H9 (cell line): ENCODE measurements around the gene ADAMTS3. TPM values are rescaled to one million over a fixed set of nuclear protein-coding genes. Genes with fewer than 3 reads are reported as not detected.
A peak's percentile ranks its signal among the peaks of the same experiment; 100 is the strongest.

ENCODE experiments used
- DNase-seq: peaks from one replicate; pipeline ENCODE4 v3.0.0-alpha.2; 2017
- H2AFZ ChIP-seq: one replicate; pipeline ENCODE4 v1.6.1; 2013; ENCODE audit warnings: mild to moderate bottlenecking, low read length, control low read depth, moderate library complexity
- H2AK5ac ChIP-seq: 2 replicates; pipeline ENCODE4 v1.6.1; 2013; ENCODE audit warnings: low read length, control low read depth, mixed read lengths; ENCODE audit not compliant: insufficient read length
- H2BK120ac ChIP-seq: one replicate; pipeline ENCODE4 v1.6.1; 2013; ENCODE audit warnings: low read depth, mild to moderate bottlenecking, low read length, control low read depth, inconsistent platforms; ENCODE audit not compliant: poor library complexity, severe bottlenecking
- H2BK12ac ChIP-seq: 2 replicates; pipeline ENCODE4 v1.6.1; 2013; ENCODE audit warnings: low read length, control low read depth, mixed read lengths, low read depth; ENCODE audit not compliant: insufficient read length
- H2BK15ac ChIP-seq: 2 replicates; pipeline ENCODE4 v1.6.1; 2013; ENCODE audit warnings: low read depth, low read length, control low read depth
- H2BK20ac ChIP-seq: one replicate; pipeline ENCODE4 v1.6.1; 2013; ENCODE audit warnings: low read depth, mild to moderate bottlenecking, low read length, control low read depth, inconsistent platforms; ENCODE audit not compliant: poor library complexity, severe bottlenecking
- H2BK5ac ChIP-seq: 2 replicates; pipeline ENCODE4 v1.6.1; 2013; ENCODE audit warnings: low read length, control low read depth, mixed read lengths; ENCODE audit not compliant: insufficient read length
- H3K14ac ChIP-seq: 2 replicates; pipeline ENCODE4 v1.6.1; 2013; ENCODE audit warnings: low read length, control low read depth; ENCODE audit not compliant: insufficient read depth
- H3K18ac ChIP-seq: 2 replicates; pipeline ENCODE4 v1.6.1; 2013; ENCODE audit warnings: low read depth, mild to moderate bottlenecking, mixed read lengths, low read length, control low read depth; ENCODE audit not compliant: insufficient read length
- H3K23ac ChIP-seq: 2 replicates; pipeline ENCODE4 v1.6.1; 2013; ENCODE audit warnings: low read length, control low read depth, mixed read lengths, low read depth; ENCODE audit not compliant: insufficient read length
- H3K23me2 ChIP-seq: 2 replicates; pipeline ENCODE4 v1.6.1; 2013; ENCODE audit warnings: low read depth, mild to moderate bottlenecking, mixed read lengths, low read length, control low read depth; ENCODE audit not compliant: insufficient read length, poor library complexity, severe bottlenecking
- H3K27ac ChIP-seq: 2 replicates; pipeline ENCODE4 v1.5.1; 2013; ENCODE audit warnings: low read length, control low read depth, mixed read lengths, low read depth; ENCODE audit not compliant: insufficient read length
- H3K27me3 ChIP-seq: 2 replicates; pipeline ENCODE4 v1.6.1; 2013; ENCODE audit warnings: low read length, control low read depth, inconsistent platforms; ENCODE audit not compliant: insufficient read depth
- H3K4ac ChIP-seq: 2 replicates; pipeline ENCODE4 v1.6.1; 2013; ENCODE audit warnings: low read depth, mild to moderate bottlenecking, control low read depth, inconsistent platforms, low read length, moderate library complexity
- H3K4me1 ChIP-seq: 2 replicates; pipeline ENCODE4 v1.6.1; 2013; ENCODE audit warnings: low read length, control low read depth, inconsistent platforms; ENCODE audit not compliant: insufficient read depth
- H3K4me2 ChIP-seq: 2 replicates; pipeline ENCODE4 v1.6.1; 2013; ENCODE audit warnings: low read length, control low read depth, mixed read lengths; ENCODE audit not compliant: insufficient read length, insufficient read depth
- H3K56ac ChIP-seq: 2 replicates; pipeline ENCODE4 v1.6.1; 2013; ENCODE audit warnings: low read depth, mild to moderate bottlenecking, mixed read lengths, low read length, control low read depth; ENCODE audit not compliant: insufficient read length
- H3K79me1 ChIP-seq: 2 replicates; pipeline ENCODE4 v1.6.1; 2013; ENCODE audit warnings: low read depth, mild to moderate bottlenecking, moderate library complexity, low read length, control low read depth, inconsistent platforms; ENCODE audit not compliant: insufficient read depth, poor library complexity, severe bottlenecking
- H3K79me2 ChIP-seq: 2 replicates; pipeline ENCODE4 v1.6.1; 2013; ENCODE audit warnings: low read length, control low read depth, inconsistent platforms; ENCODE audit not compliant: insufficient read depth
- H3K9ac ChIP-seq: 2 replicates; pipeline ENCODE4 v1.6.1; 2013; ENCODE audit warnings: low read length, control low read depth, mixed read lengths; ENCODE audit not compliant: insufficient read length; ENCODE audit errors: extremely low read depth
- H3K9me3 ChIP-seq: one replicate; pipeline ENCODE4 v1.6.1; 2013; ENCODE audit warnings: low read depth, low read length, inconsistent platforms; ENCODE audit not compliant: control insufficient read depth
- H3T11ph ChIP-seq: one replicate; pipeline ENCODE4 v1.6.1; 2013; ENCODE audit warnings: mild to moderate bottlenecking, low read length, control low read depth, inconsistent platforms
- H4K20me1 ChIP-seq: one replicate; pipeline ENCODE4 v1.6.1; 2013; ENCODE audit not compliant: control insufficient read depth, insufficient read length, insufficient read depth
- H4K5ac ChIP-seq: 2 replicates; pipeline ENCODE4 v1.6.1; 2013; ENCODE audit warnings: low read depth, mild to moderate bottlenecking, mixed read lengths, low read length, control low read depth; ENCODE audit not compliant: insufficient read length
- H4K8ac ChIP-seq: replicated peaks from 2 replicates; pipeline ENCODE4 v1.6.1; 2013; ENCODE audit warnings: low read length, control low read depth, mixed read lengths, low read depth; ENCODE audit not compliant: insufficient read length
- H4K91ac ChIP-seq: 2 replicates; pipeline ENCODE4 v1.6.1; 2013; ENCODE audit warnings: low read depth, mild to moderate bottlenecking, moderate library complexity, mixed read lengths, low read length, control low read depth; ENCODE audit not compliant: insufficient read length
- H3K27ac Mint-ChIP-seq, 3 experiments: 2 replicates in 2 of 3; 3 replicates in 1 of 3; pipeline ENCODE4 v1.8.0; 2020 to 2021; ENCODE audit warnings: mixed read lengths in 3 of 3, mild to moderate bottlenecking in 1 of 3, moderate library complexity in 1 of 3
- H3K27me3 Mint-ChIP-seq: 2 replicates; pipeline ENCODE4 v1.8.0; 2021; ENCODE audit warnings: low read depth, mild to moderate bottlenecking, moderate library complexity, mixed read lengths
- H3K36me3 Mint-ChIP-seq, 3 experiments: 2 replicates in 2 of 3; 3 replicates in 1 of 3; pipeline ENCODE4 v1.8.0; 2020 to 2021; ENCODE audit warnings: low read depth in 3 of 3, mixed read lengths in 3 of 3; ENCODE audit not compliant: insufficient read depth in 1 of 3
- H3K4me1 Mint-ChIP-seq, 2 experiments: 2 replicates each; pipeline ENCODE4 v1.8.0; 2020; ENCODE audit warnings: mixed read lengths in 2 of 2
- H3K4me3 Mint-ChIP-seq, 2 experiments: 2 replicates in 1 of 2; 3 replicates in 1 of 2; pipeline ENCODE4 v1.8.0; 2020 to 2021; ENCODE audit warnings: mild to moderate bottlenecking in 2 of 2, mixed read lengths in 2 of 2, moderate library complexity in 1 of 2
- H3K9me3 Mint-ChIP-seq, 2 experiments: 2 replicates in 1 of 2; 3 replicates in 1 of 2; pipeline ENCODE4 v1.8.0; 2020; ENCODE audit warnings: mild to moderate bottlenecking in 2 of 2, mixed read lengths in 2 of 2, moderate library complexity in 1 of 2
- WGBS: extraction: QIAGEN DNeasy Blood & Tissue Kit; methylation state at CpG from one replicate; pipeline ENCODE4 v1.1.7; 2013; ENCODE audit warnings: missing lambda C conversion rate, low lambda C conversion rate, mixed read lengths; ENCODE audit not compliant: insufficient read length; ENCODE audit errors: extremely low coverage; 5-methylcytosine and 5-hydroxymethylcytosine counted together
- total RNA-seq: library from RNA; stranded (reverse); gene quantifications from 2 replicates; pipeline ENCODE4 v1.2.1, GENCODE V29; 2021
- TF ChIP-seq, protein P1 (sequence below): fragments of 200-600 bp; sonication (generic); conservative IDR thresholded peaks from 3 replicates; pipeline ENCODE4 v1.8.0; 2021; ENCODE audit warnings: antibody characterized with exemption, mild to moderate bottlenecking

The ADAMTS3 gene
- total RNA-seq, 1 experiment from 2014 or later = 1.1 TPM

DNA sequence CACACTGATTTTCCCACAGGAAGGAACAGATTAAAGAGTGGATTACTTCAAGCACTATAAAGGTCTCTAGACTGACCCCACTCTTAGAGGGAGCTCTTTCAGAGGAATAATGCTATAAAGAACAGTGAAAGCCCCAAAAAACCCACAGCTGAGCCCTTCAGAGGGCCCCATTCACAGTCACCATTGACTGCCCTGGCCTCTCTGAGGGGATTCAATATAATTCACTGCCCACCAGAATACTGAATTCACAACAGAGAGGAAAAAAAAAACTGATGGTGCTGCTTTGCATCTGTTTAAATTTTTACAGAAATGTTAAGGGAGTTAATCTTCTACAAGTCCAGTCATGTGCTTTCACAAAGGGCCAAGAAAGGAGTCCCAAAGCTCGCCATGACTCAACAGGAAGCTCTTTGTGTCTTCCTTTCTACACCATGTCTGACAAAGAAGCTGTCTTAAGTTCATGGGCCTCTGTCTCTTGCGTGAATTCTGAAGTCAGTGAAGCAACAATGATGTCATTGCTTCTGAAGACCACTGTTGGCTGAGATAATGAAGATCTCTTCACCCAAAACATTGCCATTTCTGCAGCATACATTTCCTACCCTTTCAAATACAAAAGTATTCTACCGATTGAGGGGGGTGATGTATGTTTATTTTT, 174.9 kb downstream of the ADAMTS3 start:
- H3K27ac Mint-ChIP-seq = peak overlapping the region in 2 of 3 experiments; percentile 53 to 86; a peak in 4 of 7 replicates
- no peak overlapping the region for H3K4me2 ChIP-seq
- no peak overlapping the region for H3K27ac ChIP-seq

More for the DNA sequence above, 174.9 kb downstream of the ADAMTS3 start:
- no peaks in the 10 kb centered on the region for H3K27me3 ChIP-seq
- no peak overlapping the region for H3K18ac ChIP-seq
- H2BK120ac ChIP-seq = no peak overlapping the region
- TF ChIP-seq, protein P1, sequence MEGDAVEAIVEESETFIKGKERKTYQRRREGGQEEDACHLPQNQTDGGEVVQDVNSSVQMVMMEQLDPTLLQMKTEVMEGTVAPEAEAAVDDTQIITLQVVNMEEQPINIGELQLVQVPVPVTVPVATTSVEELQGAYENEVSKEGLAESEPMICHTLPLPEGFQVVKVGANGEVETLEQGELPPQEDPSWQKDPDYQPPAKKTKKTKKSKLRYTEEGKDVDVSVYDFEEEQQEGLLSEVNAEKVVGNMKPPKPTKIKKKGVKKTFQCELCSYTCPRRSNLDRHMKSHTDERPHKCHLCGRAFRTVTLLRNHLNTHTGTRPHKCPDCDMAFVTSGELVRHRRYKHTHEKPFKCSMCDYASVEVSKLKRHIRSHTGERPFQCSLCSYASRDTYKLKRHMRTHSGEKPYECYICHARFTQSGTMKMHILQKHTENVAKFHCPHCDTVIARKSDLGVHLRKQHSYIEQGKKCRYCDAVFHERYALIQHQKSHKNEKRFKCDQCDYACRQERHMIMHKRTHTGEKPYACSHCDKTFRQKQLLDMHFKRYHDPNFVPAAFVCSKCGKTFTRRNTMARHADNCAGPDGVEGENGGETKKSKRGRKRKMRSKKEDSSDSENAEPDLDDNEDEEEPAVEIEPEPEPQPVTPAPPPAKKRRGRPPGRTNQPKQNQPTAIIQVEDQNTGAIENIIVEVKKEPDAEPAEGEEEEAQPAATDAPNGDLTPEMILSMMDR = no peak
- no peak overlapping the region for H4K91ac ChIP-seq
- H2BK20ac ChIP-seq = no peak overlapping the region
- no peaks in the 10 kb centered on the region; a peak in 1 of 7 replicates for H3K36me3 Mint-ChIP-seq
- H3T11ph ChIP-seq = no peak overlapping the region
- H2AFZ ChIP-seq = no peak overlapping the region
- no peaks in the 10 kb centered on the region; the same call in 1 of the 2 replicates for H3K4me1 ChIP-seq
- no peak overlapping the region for H3K14ac ChIP-seq
- no peak overlapping the region for H4K5ac ChIP-seq
- H3K9ac ChIP-seq = no peak overlapping the region
- H3K23me2 ChIP-seq = no peaks in the 10 kb centered on the region
- DNase-seq = no peak
- no peak overlapping the region for H3K4me3 Mint-ChIP-seq
- no peaks in the 10 kb centered on the region for H3K27me3 Mint-ChIP-seq
- no peak overlapping the region for H2BK5ac ChIP-seq
- H4K8ac ChIP-seq = no peak overlapping the region
- no peaks in the 10 kb centered on the region for H3K9me3 ChIP-seq
- no CpG with 5 or more reads among the region's 3 CpGs for WGBS
- H3K9me3 Mint-ChIP-seq = no peaks in the 10 kb centered on the region; a peak in 1 of 5 replicates
- no peak overlapping the region for H3K4ac ChIP-seq
- peaks cover 0 to 3% of the 10 kb centered on the region in 2 experiments; a peak in 2 of 4 replicates for H3K4me1 Mint-ChIP-seq
- H3K79me1 ChIP-seq = no peaks in the 10 kb centered on the region
- H4K20me1 ChIP-seq = no peaks in the 10 kb centered on the region
- no peak overlapping the region for H3K23ac ChIP-seq
- H2BK12ac ChIP-seq = no peak overlapping the region
- H3K56ac ChIP-seq = no peak overlapping the region
- H2BK15ac ChIP-seq = no peak overlapping the region
- no peak overlapping the region for H2AK5ac ChIP-seq
- H3K79me2 ChIP-seq = no peaks in the 10 kb centered on the region
